Uterus (tissue), 4 donors: ENCODE data around the gene COG3. TPM values are rescaled to one million over a fixed set of nuclear protein-coding genes. Genes with fewer than 3 reads are reported as not detected.

Source experiments
- DNase-seq, 2 donors: peaks; one replicate each; pipeline ENCODE4 v3.0.0-alpha.2; 2019 to 2020
- H3K27ac ChIP-seq, 2 donors: fragments of 200-600 bp; sonication (generic); 1 replicate in 1 of 2; 2 replicates in 1 of 2; pipeline ENCODE4 v1.5.1; 2016 to 2018
- H3K27me3 ChIP-seq, 2 donors: fragments of 200-600 bp; sonication (generic); one replicate each; pipeline ENCODE4 v1.5.1; 2018 to 2019; ENCODE audit warnings: control low read depth in 1 of 2
- H3K36me3 ChIP-seq, 2 donors: fragments of 200-600 bp; sonication (generic); one replicate each; pipeline ENCODE4 v1.5.1; 2019; ENCODE audit warnings: control low read depth in 1 of 2
- H3K4me1 ChIP-seq, 2 donors: fragments of 200-600 bp; sonication (generic); one replicate each; pipeline ENCODE4 v1.5.1; 2018 to 2019; ENCODE audit warnings: control low read depth in 1 of 2
- H3K4me3 ChIP-seq, 2 donors: fragments of 200-600 bp; sonication (generic); 1 replicate in 1 of 2; 2 replicates in 1 of 2; pipeline ENCODE4 v1.5.1; 2018 to 2019; ENCODE audit warnings: mild to moderate bottlenecking in 1 of 2
- H3K9me3 ChIP-seq, 2 donors: fragments of 200-600 bp; sonication (generic); one replicate each; pipeline ENCODE4 v1.5.1; 2019; ENCODE audit warnings: control low read depth in 1 of 2
- POLR2A ChIP-seq, 2 donors: fragments of 450-650 bp; IDR thresholded peaks; one replicate each; pipeline ENCODE4 v1.6.1; 2016; ENCODE audit warnings: antibody characterized with exemption in 2 of 2, mild to moderate bottlenecking in 1 of 2, moderate library complexity in 1 of 2
- intact Hi-C: fragments of 100-400 bp; cut with DNase I; formaldehyde crosslinking; loops from one replicate; pipeline ENCODE4 v1.15.1; 2023; ENCODE audit warnings: low total_unique reads
- total RNA-seq, 4 donors: library from RNA; depleted of rRNA in 3 of 4; stranded (reverse); fragments of >200 nt in 3 of 4; gene quantifications; one replicate each; pipeline versions ENCODE4 v1.1.0 to v1.2.4, GENCODE V29; 2014 to 2023
- TF ChIP-seq, protein P1 (sequence below), 4 experiments: fragments of 200-600 bp in 2 of 4; fragments of 450-650 bp in 2 of 4; sonication (generic) in 2 of 4; IDR thresholded peaks; one replicate each; pipeline ENCODE4 v1.5.1; 2016 to 2019; ENCODE audit warnings: antibody characterized with exemption in 4 of 4, mild to moderate bottlenecking in 2 of 4, moderate library complexity in 1 of 4
- donor health status: DM: yes; HTN: yes; CAD: no.

COG3 gene
- total RNA-seq, 4 donors from 2014 or later: 26.2 to 57.4 (median 36.5) TPM

DNA sequence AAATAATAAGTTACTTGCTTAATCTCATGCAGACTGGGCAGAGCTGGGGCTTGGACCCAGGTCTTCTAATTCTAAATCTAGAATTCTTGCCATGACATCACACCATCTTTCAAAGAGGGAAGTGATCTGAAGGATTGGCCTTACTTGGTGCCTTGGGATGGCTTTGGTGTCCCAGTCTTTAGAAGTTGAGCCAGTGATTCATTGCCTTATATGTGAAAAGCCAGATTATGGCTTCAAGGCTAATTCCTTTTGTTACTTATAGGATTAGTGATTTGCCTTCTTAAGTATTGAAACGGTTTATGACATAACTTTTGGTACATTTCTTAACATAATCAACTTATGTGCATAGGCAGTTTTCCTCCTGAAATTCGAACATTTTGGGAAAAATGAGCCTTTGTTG lies 14.9 kb downstream of the COG3 start:
- no peak for TF ChIP-seq POLR2A (IDR thresholded peaks at IDR 0.05)
- TF ChIP-seq, protein P1, sequence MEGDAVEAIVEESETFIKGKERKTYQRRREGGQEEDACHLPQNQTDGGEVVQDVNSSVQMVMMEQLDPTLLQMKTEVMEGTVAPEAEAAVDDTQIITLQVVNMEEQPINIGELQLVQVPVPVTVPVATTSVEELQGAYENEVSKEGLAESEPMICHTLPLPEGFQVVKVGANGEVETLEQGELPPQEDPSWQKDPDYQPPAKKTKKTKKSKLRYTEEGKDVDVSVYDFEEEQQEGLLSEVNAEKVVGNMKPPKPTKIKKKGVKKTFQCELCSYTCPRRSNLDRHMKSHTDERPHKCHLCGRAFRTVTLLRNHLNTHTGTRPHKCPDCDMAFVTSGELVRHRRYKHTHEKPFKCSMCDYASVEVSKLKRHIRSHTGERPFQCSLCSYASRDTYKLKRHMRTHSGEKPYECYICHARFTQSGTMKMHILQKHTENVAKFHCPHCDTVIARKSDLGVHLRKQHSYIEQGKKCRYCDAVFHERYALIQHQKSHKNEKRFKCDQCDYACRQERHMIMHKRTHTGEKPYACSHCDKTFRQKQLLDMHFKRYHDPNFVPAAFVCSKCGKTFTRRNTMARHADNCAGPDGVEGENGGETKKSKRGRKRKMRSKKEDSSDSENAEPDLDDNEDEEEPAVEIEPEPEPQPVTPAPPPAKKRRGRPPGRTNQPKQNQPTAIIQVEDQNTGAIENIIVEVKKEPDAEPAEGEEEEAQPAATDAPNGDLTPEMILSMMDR (IDR thresholded peaks at IDR 0.05): no peak

DNA sequence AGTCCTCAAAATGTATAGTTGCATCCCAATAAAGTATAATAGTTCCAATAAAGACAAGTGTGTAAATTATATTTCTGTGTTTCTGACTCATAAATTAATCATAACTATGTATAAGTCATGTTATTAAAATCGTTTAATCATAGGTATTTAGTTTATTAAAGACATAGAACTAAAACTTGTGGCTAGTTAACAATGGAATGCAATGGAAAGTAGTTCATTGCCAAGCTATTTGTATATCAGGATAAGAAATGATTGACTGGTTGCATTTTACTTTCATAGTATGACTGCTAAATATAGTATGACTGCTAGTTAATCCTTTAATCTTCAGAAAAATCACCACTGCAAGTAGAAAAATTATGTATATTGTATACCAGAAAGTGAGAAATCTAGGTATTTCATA lies 16.9 kb downstream of the COG3 start:
- Histone ChIP-seq H3K36me3 (no peaks in the 10 kb centered on the region), H3K27ac (peak overlapping the region in 1 of 2 donors; percentile 46), H3K4me1 (no peaks in the 10 kb centered on the region), H3K4me3 (no peak overlapping the region), H3K27me3 (no peaks in the 10 kb centered on the region), H3K9me3 (no peaks in the 10 kb centered on the region)
- TF ChIP-seq POLR2A (IDR thresholded peaks at IDR 0.05): no peak
- TF ChIP-seq, protein P1 (IDR thresholded peaks at IDR 0.05): no peak
- DNase-seq: no peak
- intact Hi-C loops: no loop called here

More for the DNA sequence above, 14.9 kb downstream of the COG3 start:
- H3K4me3 ChIP-seq: no peak overlapping the region
- no peak overlapping the region for H3K27ac ChIP-seq
- DNase-seq: no peak
- intact Hi-C loops: no loop called here
- no peaks in the 10 kb centered on the region for H3K4me1 ChIP-seq
- no peaks in the 10 kb centered on the region for H3K27me3 ChIP-seq
- no peaks in the 10 kb centered on the region for H3K36me3 ChIP-seq
- no peaks in the 10 kb centered on the region for H3K9me3 ChIP-seq

DNA sequence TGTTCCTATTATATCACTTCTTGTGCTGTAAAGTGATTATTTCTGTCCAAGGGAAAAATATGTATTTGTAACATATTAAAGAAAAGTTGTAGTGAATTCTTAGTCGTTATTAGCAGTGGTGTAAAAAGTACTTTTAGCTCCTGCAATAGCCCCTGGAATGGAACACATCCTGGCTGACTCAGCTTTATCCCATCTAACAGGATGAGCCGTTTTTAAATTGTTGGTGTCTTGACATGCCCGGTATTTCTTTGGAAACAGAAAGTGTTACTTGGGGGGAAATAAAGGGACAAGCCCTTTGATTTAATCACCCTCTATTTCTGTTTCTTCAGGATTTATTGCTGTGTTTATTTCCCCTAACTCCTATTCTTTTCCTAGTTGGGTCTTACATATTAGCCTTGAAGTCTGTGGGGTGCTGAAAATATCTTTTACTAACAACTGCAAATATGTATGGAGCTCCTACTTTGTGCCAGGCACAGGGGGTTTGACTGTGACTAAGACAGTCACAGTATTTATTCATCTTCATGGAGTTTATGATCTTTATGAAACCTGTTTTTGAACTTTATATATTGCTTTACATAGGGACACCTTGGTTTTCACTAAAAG lies 17.9 kb downstream of the COG3 start:
- intact Hi-C loops: no loop called here
- Histone ChIP-seq H3K27ac (peak overlapping the region in 1 of 2 donors; percentile 46), H3K36me3 (no peaks in the 10 kb centered on the region), H3K9me3 (no peaks in the 10 kb centered on the region), H3K27me3 (no peaks in the 10 kb centered on the region), H3K4me1 (no peaks in the 10 kb centered on the region), H3K4me3 (no peak overlapping the region)
- TF ChIP-seq POLR2A (IDR thresholded peaks at IDR 0.05): no peak
- TF ChIP-seq, protein P1 (IDR thresholded peaks at IDR 0.05): no peak
- no peak for DNase-seq

DNA sequence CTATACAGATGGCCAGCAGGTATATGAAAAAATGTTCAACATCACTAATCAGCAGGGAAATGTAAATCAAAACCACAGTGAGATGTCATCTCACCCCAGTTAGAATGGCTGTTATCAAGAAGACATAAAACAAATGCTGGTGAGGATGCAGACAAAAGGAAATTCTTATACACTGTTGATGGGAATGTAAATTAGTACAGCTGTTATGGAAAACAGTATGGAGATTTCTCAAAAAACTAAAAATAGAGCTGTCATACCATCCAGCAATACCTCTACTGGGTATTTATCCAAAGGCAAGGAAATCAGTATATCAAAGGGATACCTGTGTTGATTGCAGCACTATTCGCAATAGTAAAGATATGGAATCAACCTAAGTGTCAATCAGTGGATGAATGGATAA lies 22.9 kb downstream of the COG3 start:
- intact Hi-C loops: no loop called here
- H3K36me3 ChIP-seq: no peaks in the 10 kb centered on the region
- DNase-seq: no peak

DNA sequence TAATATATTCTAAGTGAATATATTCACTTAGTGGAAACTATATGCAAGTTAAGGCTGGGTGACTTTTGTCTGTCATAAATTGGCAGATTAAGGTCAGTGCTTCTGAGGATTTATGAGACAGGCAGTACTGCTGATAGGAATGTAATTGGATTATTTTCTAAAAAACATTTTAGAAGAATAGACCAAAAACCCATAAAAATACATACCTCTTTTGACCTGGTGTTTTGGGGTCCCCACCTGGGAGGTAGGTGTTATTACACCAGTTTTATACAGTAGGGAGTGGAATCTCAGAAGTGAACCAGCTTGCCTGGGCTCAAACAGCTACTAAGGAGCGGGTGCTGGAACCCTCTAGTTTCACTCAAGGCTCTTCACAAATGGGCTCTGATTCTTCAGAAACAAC lies 25.3 kb downstream of the COG3 start:
- no peak for DNase-seq
- Histone ChIP-seq H3K4me3 (no peak overlapping the region), H3K36me3 (no peaks in the 10 kb centered on the region), H3K4me1 (no peaks in the 10 kb centered on the region), H3K27ac (no peak overlapping the region), H3K27me3 (no peaks in the 10 kb centered on the region), H3K9me3 (no peaks in the 10 kb centered on the region)
- TF ChIP-seq POLR2A (IDR thresholded peaks at IDR 0.05): no peak
- TF ChIP-seq, protein P1 (IDR thresholded peaks at IDR 0.05): no peak
- intact Hi-C loops: no loop called here

More for the DNA sequence above, 22.9 kb downstream of the COG3 start:
- TF ChIP-seq, protein P1 (IDR thresholded peaks at IDR 0.05): no peak
- TF ChIP-seq POLR2A (IDR thresholded peaks at IDR 0.05): no peak
- Histone ChIP-seq H3K4me3 (no peak overlapping the region), H3K4me1 (no peaks in the 10 kb centered on the region), H3K9me3 (no peaks in the 10 kb centered on the region), H3K27ac (no peak overlapping the region), H3K27me3 (no peaks in the 10 kb centered on the region)
